Activated CD4-positive, alpha-beta T cell treated with anti-CD3 and anti-CD28 coated beads, Interleukin-2, amount 50 U/mL, for 16 hours (primary cell): Measurements from ENCODE around the gene EZH1.

Experiments used
- DNase-seq: peaks from one replicate; pipeline ENCODE4 v3.0.0-alpha.2; 2020

Gene EZH1

DNA sequence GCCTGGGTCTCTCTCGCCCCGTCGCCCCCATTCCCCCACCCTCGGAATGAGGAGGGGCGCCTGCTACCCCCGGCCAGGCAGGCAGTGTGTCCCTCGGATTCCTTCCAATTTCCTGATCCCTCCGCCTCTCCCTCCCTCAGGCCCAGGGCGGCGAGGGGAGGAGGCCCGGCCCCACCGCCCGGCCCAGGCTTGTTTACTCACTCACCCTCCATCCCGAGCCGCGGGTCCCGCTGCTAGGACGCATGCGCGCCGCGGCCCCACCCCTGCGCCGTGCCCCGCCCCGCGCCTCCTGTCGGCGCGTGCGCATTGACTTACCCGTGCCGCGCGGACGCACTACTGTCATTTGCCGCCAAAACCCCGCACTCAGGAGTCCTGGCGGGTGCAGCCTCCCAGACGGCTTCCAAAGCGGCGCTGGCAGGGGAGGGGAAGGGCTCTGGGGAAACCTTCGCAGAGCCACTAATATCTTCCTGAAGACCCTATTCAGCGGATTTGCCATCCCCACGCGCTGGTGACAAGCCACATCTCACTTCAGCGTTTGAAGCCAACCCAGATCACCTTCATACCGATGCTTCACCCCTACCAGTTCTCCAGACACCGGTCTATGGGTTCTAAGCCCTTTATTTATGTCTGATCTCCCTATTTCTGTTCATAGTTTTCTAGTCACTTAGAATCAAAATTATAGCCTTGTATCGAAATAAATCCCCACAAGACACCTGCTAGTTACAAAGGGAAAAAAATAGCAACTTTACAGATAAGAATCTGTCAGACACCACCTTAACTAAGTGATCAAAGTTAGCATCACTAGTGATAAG lies at the start of gene EZH1:
Gene EZH1 (minus strand): TSS at position 235 of the 812 bp plus-strand sequence. CDS start 16,099 bp downstream, outside the sequence.
- DNase-seq = peak; percentile 94

DNA sequence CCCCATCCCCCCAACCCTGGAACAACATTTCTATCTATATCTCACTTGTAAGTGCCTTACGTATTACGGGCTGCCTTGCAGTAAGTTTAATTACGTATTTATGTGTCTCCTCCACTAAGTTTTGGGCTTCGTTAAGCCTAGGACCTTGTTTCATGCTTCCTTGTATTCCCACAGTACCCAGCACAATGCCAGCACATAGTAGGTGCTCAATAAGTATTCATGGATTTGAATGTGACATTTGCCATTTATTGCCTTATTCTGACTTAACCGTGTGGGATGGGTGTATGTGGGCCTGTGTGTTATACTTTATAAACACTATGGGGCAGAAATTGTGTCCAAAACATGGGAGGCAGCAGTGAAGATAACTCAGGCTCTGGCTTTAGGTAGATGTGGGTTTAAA lies 47.7 kb upstream of the EZH1 start:
- DNase-seq = no peak

DNA sequence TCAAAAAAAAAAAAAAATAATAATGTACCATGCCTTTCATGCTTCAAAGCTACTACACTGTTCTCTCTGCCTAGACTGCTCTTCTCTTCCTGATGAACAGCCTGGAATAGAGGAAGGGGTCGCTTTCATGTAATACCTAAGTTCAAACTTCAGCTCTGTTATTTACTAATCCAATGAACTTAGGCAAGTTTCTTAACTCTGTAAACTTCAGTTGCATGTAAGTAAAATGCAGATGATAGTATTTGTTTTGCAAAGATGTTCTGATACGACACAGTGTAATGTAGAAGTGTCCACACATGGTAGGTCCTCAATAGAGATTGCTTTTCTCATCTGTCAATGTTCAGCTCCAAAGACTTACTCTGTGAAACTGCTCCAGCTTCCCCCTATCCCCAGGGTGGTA lies 47.1 kb upstream of the EZH1 start:
- no peak for DNase-seq

DNA sequence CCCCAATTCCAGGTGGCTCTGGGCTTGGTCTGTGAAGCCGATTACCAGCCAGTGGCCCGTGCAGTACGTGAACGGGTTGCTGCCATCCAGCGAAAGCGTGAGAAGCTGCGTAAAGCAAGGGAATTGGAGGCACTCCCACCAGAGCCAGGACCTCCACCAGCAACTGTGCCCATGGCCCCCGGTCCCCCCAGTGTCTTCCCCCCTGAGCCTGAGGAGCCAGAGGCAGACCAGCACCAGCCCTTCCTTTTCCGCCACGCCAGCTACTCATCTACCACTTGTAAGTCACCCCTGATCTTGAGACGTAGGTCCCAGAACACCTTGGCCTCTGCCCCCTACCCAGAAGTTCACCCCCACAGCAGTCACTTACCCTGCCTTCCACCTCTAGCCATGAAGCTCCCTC lies 42.4 kb upstream of the EZH1 start:
- DNase-seq = no peak

DNA sequence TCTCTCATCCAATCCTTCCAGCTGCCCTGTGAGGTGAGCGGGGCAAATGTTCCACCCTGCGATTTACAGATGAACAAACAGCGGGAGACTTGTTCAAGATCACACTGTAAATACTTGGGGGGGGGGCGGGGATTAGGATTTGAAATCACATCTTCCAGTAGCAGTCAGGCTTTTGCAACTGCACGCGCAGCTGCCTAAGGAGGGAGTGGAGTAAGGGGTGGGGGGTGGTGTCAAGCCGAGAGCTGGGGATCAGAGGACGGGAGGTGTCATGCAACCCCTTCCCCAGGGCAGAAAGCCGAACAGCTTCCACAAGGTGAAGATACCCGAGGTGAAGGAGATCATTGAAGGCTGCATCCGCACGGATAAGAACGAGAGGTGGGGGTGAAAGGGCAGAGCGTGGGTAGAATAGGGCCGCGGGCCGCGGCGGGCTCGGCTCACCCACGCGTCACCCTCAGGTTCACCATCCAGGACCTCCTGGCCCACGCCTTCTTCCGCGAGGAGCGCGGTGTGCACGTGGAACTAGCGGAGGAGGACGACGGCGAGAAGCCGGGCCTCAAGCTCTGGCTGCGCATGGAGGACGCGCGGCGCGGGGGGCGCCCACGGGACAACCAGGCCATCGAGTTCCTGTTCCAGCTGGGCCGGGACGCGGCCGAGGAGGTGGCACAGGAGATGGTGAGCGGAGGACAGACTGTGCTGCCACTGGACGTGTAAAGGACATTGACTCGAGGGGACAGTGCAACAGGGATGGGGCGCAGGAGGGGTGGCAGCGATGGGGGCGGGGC lies 40.2 kb upstream of the EZH1 start:
- no peak for DNase-seq

DNA sequence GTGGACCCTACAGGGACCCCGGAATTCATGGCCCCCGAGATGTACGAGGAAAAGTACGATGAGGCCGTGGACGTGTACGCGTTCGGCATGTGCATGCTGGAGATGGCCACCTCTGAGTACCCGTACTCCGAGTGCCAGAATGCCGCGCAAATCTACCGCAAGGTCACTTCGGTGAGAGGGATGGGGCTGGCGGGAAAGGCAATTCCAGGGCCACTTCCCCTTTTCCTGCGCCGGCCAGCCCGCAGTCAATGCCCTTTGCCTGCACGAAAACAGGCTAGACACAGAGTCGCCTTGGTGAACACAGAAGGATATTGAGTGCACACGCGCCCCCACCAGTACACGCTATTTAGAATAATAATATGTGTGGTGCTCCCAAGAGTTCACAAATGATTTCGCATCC lies 39.6 kb upstream of the EZH1 start:
- DNase-seq = no peak

DNA sequence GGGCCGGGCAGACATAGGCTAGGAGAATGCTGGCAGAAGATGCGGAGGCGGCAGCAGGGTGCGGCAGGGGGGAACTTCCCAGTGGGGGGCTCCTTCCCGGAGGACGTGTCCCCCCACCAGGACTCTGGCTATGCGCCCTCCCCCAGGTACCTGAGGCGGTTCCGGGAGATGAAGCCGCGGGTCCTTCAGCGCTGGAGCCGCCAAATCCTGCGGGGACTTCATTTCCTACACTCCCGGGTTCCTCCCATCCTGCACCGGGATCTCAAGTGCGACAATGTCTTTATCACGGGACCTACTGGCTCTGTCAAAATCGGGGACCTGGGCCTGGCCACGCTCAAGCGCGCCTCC lies 38.9 kb upstream of the EZH1 start:
- DNase-seq = no peak

DNA sequence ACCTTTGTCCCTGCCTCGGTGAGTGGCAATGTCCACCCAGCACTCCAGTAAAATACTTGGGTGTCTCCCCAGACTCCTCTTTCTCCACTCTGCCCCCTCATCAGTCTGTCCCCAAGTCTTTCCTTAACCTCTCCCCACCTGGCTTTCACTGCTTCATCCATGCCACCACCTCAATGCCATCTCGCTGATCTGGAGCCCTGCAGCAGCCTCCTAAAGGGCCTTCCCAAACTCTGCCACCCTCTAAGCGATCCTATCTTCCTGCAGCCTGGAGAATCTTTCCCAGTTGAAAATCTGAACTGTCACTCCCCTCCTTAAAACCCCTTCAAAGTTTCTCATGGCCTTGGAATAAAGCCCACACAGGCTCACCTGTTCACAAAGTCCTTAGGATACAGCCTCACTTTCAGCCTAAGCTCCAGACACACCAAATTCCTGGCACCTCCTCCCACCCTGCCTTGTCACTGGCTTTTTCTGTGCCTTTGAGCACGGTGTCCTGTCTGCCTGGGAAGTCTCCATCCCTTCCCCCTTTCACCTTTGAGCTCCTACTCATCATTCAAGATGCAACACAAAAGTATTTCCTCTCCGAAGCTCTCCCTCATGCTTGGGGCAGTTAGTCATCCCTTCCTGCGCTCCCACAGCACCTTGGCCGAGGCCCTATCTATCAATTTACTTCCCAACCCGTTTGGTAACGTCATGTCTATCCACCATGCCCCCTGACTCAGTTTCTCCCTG lies 38.4 kb upstream of the EZH1 start:
- no peak for DNase-seq

DNA sequence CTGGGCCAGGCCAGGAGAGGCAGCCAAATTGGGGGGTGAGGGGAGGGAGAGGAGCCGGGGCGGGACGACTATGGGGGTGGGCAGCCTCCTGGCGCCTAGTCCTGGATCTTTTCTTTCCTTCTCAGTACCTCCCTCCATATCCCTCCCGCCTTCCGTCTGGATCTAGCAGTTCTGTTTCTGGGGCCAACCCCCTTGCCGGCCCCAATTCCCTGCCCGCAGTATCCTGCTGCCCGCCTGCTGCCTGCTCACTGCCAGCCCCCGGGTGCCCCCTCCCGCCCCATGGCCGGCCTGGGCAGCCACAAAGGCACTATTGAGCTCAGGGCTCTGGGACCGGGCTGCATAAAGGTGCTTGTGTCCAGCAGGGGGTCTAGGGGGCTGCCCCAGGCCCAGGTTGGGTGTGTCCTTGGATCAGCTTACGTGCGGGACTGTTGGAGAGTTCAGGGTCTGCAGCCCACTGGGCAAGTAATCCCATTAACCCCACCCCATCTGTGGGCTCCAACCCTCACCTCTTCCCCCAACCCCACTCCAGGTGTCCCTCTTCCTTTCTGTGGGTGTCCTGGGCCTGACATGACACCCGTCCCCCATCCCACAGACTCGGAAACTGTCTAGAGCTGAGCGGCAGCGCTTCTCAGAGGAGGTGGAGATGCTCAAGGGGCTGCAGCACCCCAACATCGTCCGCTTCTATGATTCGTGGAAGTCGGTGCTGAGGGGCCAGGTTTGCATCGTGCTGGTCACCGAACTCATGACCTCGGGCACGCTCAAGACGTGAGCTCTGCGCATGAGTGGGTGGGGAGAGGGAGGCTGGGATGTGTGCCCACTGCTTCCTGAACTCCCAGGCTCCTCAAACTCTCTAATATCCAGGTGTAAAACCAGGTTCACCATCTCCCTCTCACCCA lies 37.6 kb upstream of the EZH1 start:
- DNase-seq = no peak

DNA sequence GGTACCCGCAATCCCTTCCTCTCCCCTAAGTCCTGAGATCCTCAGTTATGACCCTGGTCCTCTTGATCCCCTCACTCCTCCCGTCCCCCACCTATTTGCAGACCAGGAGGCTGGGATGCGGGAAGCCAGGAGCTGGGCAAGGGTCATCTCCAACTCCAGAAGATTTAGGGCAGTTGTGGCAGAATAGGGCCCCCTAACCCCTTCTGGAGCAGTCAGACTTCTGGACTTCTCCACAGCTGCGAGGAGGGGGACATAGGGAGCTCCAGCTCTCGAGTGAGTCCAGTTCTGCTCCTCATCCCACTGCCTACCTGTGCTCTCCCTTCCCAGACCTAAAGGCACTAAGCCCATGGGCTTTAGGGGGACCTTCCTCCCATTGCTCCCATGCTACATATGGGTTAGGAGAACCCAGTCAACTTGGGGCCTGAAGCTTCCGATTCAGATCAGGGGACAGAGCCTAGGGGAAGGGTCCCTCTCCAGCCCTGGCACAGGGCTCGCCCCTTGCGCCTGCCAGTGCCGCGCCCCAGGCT lies 36.9 kb upstream of the EZH1 start:
- no peak for DNase-seq

DNA sequence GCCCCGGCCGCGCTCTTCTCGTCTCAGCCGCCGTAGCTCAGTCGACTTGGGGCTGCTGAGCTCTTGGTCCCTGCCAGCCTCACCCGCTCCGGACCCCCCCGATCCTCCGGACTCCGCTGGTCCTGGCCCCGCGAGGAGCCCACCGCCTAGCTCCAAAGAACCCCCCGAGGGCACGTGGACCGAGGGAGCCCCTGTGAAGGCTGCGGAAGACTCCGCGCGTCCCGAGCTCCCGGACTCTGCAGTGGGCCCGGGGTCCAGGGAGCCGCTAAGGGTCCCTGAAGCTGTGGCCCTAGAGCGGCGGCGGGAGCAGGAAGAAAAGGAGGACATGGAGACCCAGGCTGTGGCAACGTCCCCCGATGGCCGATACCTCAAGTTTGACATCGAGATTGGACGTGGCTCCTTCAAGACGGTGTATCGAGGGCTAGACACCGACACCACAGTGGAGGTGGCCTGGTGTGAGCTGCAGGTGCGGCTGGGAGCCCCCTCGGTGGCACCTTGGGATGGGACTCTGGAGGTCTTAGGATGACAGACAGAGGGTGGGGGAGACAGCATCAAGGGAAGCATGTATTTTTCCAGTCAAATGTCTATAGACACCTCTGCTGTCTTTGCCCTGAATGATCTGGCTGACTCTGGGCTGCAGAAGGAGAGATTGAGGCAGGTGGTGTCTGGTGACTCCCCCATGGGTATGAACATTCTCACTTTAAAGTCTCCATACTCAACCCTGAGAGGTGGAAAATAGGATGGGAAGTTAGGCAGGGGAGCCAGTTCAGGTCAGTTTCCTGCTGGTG lies 36.2 kb upstream of the EZH1 start:
- DNase-seq = no peak

DNA sequence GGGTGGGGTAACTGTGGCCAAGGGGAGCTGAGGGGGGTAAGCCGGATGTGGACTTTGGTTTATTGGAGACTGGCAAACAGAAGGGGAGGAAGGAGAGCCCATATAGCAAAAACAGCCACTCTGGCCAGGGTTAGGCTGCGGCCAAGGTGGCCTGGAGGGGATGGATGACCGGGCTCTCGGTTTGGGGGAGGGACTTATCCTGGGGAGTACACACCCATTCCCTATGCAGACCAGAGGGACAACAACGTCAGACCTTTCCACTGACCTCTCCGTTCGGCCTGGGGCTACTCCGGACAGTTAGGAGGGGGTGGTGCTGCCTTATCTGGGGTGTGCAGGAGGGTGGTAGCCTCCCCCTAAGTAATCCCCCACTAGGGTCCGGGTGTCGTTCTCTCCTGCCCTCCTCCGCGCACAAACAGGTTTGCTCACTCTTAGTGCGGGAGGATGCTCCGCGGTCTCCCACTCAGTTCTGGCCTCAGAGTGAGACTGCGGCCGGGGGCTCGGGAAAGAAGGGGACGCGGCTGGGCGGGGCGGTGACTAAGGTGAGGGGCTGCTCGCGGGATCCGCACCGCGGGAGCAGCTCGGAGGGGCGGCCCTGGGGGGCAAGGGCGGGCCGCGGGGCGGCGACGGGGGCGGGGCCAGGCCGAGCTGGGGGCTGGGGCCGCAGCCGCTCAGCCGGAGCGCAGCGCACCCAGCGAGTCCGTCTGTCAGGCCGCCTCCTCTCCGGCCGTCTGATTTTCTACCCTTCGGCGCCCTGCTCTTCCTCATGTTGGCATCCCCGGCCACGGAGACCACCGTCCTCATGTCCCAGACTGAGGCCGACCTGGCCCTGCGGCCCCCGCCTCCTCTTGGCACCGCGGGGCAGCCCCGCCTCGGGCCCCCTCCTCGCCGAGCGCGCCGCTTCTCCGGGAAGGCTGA lies 35.4 kb upstream of the EZH1 start, which contains the start of gene WNK4:
Gene WNK4 (plus strand): TSS at position 675 of the 915 bp plus-strand sequence. CDS start 89 bp downstream, at position 764.
- DNase-seq = no peak

DNA sequence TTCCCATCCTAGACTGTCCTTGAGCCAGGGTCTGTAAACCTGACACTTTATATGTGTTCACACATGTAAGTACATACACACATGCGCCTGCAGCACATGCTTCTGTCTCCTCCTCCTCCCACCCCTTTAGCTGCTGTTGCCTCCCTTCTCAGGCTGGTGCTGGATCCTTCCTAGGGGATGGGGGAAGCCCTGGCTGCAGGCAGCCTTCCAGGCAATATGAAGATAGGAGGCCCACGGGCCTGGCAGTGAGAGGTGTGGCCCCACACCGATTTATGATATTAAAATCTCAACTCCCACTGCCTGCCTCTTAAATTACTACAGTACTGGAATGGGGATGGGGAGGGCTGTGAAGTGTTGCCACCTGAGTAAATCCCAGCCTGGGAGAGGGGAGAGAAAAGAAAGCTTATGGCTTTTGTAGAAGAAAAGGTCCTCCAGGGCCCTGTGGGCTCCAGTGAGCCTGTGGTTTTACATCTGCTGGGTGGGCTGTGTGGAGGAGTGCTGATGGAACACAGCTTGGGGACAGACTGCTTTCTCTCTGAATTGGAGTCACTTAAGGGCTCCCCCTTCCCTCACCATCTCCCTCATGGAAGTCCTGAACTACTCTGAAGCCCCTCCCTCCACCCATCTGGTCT lies 34.6 kb upstream of the EZH1 start:
- DNase-seq = no peak

DNA sequence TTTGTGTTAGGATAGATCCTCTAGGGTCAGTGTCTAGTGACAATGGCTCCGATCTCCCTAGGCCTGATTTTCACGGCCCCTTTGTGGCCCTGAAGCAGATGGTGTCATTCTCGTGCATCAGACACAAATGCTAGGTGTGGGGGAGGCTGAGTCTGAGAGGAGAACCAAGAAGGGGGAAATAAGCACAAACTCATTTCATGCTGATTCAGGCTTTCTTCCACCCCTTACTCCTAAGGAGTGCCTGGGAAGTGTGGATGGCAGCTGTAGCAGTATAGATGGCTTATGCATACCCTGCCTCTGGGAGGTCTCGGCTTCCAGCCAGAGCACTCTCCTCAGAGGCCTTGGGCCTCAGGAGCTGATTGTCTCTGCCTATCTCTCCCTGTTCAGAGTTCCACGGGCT lies 33.7 kb upstream of the EZH1 start:
- DNase-seq = no peak

DNA sequence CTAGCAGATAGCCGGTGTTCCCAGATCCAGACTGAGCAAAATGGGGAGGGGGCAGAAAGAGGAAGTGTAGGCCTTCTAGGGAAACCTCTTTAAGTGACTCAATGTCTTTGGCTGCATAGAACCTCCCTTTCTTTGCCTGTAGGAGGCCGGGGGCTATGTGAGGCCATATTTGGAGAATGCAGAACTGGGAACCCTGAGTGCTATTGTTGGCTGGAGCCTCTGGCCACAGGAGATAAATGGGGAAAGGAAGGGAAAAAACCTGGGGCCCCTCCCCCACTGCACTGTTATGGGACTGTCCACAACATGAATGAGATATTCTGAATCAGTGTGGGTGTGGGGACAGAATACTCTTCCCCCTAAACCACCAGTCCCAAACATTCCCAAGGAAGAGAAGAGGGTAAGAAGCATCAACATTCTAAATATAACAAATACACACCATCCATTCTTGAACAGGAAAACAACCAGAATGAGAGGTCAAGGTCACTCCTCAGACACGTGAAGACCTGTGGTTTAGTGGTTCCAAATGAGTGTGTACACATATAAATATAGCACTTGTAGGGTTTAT lies 30.8 kb upstream of the EZH1 start:
- DNase-seq = no peak

DNA sequence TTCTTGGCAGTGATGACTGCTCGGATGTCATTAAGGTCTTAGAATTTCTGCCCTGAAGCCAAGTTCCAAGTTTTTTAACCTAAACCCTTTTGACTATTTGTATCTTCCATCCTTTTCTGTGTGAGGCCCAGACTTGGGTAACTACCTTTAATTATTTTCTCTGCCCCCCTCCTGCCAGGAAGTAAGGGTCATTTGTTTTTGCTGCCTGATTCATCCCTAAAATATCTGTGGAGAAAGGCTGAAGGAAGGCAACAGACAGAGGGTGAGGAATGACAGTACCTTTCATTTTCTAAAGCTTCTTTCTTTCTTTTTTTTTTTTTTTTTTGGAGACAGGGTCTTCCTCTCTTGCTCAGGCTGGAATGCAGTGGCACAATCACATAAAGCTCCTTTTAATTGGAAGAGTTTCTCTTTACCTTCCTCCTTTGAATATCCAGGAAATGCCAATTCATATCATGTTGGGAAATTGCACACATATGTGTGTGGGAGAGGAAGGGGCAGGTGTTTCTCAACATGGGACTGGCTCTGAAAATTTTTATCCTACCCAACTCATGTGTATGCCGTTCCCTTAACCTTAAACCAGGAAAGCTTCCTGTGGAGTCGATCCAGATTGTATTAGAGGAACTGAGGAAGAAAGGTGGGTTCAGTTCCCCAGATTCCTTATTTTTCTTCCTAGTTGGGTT lies 29.4 kb upstream of the EZH1 start:
- DNase-seq = no peak

DNA sequence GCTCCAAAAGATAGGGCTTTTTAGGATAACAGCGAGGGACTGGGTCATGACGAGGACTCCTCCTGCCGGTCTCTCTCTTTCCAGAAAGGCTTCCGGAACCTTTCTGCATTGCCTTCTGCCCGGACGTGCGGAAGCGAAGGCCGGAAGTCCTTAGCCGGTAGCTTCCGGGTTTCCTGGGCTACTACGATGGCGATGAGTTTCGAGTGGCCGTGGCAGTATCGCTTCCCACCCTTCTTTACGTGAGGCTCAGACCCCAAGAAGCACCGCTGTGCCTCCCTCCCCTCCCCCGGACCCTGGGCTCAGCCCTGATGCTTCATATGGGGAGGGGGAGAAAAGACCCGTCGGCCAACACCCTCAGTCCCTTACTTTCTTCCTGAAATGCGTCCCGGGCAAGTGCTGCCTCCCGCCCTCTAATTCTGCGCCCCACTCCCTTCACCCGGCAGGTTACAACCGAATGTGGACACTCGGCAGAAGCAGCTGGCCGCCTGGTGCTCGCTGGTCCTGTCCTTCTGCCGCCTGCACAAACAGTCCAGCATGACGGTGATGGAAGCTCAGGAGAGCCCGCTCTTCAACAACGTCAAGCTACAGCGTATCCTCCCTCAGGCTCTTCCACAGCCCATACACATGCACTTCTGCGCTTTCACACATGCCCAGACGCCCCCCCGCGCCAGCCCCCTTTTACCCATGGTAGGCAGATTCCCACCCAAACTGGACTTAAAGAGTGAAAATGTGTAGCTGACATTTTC lies 28.6 kb upstream of the EZH1 start, which contains the start of gene VPS25:
Gene VPS25 (plus strand): TSS at position 160 of the 746 bp plus-strand sequence. CDS start 27 bp downstream, at position 187.
- peak; percentile 87 for DNase-seq

DNA sequence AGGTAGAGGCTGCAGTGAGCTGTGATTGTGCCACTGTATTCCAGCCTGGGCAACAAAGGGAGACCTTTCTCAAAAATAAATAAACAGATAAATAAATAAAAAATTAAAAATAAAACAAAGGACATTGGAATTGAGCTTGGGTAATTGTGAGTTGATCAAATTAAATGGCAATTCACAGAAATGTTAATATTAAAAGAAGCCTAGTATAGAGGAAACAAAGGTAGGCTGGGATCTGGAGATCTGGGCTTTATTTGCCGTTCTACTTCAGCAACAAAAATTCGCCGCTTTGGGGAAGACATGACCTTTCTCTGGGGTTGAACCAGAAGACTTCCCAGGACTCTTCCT lies 28.1 kb upstream of the EZH1 start:
- DNase-seq = no peak
